K562 (cell line): Measurements from ENCODE around the gene ZNF219. TPM values are rescaled to one million over a fixed set of nuclear protein-coding genes. Genes with fewer than 3 reads are reported as not detected.
A peak's percentile ranks its signal among the peaks of the same experiment; 100 is the strongest.

Experiments used
- BACH1 ChIP-seq: fragments of 200-800 bp; sonication (Bioruptor generic); IDR thresholded peaks from 2 replicates; pipeline ENCODE4 v1.6.1; 2016; ENCODE audit warnings: missing genetic modification characterization, missing compliant biosample characterization
- NR1H2 ChIP-seq: sonication (generic); formaldehyde crosslinking; IDR thresholded peaks from 2 replicates; pipeline ENCODE4 v1.4.0; 2020; ENCODE audit warnings: mild to moderate bottlenecking, missing genetic modification reagents
- RBFOX2 ChIP-seq: fragments of 200-400 bp; formaldehyde crosslinking; IDR thresholded peaks from 2 replicates; pipeline ENCODE4 v1.6.1; 2017; ENCODE audit warnings: low read depth, mild to moderate bottlenecking, low read length, moderate library complexity
- RBM17 ChIP-seq: fragments of 200-400 bp; formaldehyde crosslinking; IDR thresholded peaks from 2 replicates; pipeline ENCODE4 v1.6.1; 2017; ENCODE audit warnings: low read depth, mild to moderate bottlenecking, low read length, borderline replicate concordance
- SPI1 ChIP-seq: IDR thresholded peaks from 2 replicates; pipeline ENCODE4 v1.6.1; 2011; ENCODE audit warnings: low read depth, low read length, control low read depth, borderline replicate concordance
- polyA plus RNA-seq, 8 experiments: library from polyadenylated mRNA; depleted of rRNA in 4 of 8; stranded (reverse) in 5 of 8; unstranded in 3 of 8; fragments of >200 nt; fragmentation: Nextera tagmentation in 2 of 8; fragmentation: Illumina TruSeq in 1 of 8; extraction: Ambion mirVana in 2 of 8; extraction: Trizol in 1 of 8; gene quantifications; 2 replicates each; pipeline versions ENCODE4 v1.2.1 to v1.2.3, GENCODE V29; 2011 to 2014; ENCODE audit warnings: inconsistent platforms in 1 of 8, missing spikeins in 1 of 8
- total RNA-seq, 7 experiments: library from RNA; depleted of rRNA in 6 of 7; stranded (reverse); fragments of >200 nt in 6 of 7; fragmentation: Illumina TruSeq in 2 of 7; extraction: Trizol in 2 of 7; gene quantifications; 2 replicates each; pipeline versions ENCODE4 v1.2.1 to v1.2.3, GENCODE V29; 2011 to 2021; ENCODE audit warnings: low replicate concordance in 1 of 7
- TF ChIP-seq, protein P1 (sequence below), 2 experiments: fragments of 450-650 bp in 1 of 2; sonication (generic) in 1 of 2; formaldehyde crosslinking in 1 of 2; IDR thresholded peaks; 2 replicates each; pipeline versions ENCODE4 v1.7.1 to v1.9.0; 2016 to 2022; ENCODE audit warnings: inconsistent platforms in 1 of 2, mild to moderate bottlenecking in 1 of 2, missing genetic modification reagents in 1 of 2

ZNF219 gene
- total and polyA plus RNA-seq, 9 of the 15 experiments (the other 6 are each of a cell fraction or from before 2014, with no cell fraction given) = 0.29 to 10.6 (median 2.8) TPM

DNA sequence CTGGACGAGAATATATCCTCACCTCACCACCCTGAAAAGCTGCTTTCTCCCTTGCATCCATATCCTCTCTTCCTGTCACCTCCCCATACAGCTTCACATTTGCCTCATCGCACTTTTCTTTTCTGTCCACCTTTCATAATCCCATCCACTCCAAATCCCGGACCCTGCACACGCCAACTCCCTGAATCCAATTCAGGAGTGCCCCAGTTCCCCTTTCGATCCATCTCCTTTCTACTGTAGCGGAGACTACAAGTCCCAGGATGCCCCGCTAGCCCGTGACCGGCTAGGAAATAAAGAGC lies 4.9 kb upstream of the ZNF219 start (continued):
- TF ChIP-seq, protein P1, sequence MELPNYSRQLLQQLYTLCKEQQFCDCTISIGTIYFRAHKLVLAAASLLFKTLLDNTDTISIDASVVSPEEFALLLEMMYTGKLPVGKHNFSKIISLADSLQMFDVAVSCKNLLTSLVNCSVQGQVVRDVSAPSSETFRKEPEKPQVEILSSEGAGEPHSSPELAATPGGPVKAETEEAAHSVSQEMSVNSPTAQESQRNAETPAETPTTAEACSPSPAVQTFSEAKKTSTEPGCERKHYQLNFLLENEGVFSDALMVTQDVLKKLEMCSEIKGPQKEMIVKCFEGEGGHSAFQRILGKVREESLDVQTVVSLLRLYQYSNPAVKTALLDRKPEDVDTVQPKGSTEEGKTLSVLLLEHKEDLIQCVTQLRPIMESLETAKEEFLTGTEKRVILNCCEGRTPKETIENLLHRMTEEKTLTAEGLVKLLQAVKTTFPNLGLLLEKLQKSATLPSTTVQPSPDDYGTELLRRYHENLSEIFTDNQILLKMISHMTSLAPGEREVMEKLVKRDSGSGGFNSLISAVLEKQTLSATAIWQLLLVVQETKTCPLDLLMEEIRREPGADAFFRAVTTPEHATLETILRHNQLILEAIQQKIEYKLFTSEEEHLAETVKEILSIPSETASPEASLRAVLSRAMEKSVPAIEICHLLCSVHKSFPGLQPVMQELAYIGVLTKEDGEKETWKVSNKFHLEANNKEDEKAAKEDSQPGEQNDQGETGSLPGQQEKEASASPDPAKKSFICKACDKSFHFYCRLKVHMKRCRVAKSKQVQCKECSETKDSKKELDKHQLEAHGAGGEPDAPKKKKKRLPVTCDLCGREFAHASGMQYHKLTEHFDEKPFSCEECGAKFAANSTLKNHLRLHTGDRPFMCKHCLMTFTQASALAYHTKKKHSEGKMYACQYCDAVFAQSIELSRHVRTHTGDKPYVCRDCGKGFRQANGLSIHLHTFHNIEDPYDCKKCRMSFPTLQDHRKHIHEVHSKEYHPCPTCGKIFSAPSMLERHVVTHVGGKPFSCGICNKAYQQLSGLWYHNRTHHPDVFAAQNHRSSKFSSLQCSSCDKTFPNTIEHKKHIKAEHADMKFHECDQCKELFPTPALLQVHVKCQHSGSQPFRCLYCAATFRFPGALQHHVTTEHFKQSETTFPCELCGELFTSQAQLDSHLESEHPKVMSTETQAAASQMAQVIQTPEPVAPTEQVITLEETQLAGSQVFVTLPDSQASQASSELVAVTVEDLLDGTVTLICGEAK (IDR thresholded peaks at IDR 0.05) = no peak; the same call in 1 of the 2 replicates
- TF ChIP-seq, protein P1 (CRISPR knock-in tag; IDR thresholded peaks at IDR 0.05) = no peak
- TF ChIP-seq RBM17 = no peak
- TF ChIP-seq NR1H2 (CRISPR knock-in tag) = no peak
- TF ChIP-seq RBFOX2 = no peak
- TF ChIP-seq BACH1 (tag) = no peak
- peak; percentile 93 for TF ChIP-seq SPI1
